ENCODE measurements around the gene GRB7.
"Not testable (repeated sequence)": the region's sequence is repeated elsewhere in the genome, so short reads cannot be mapped to it uniquely, and the experiment has no call there.

Gene GRB7

GRCh38 chr17:39737760-39738567 lies at the start of gene GRB7:
Gene GRB7, plus strand, starts transcription at chr17:39737938. Its CDS starts 4,364 bp downstream, at chr17:39742302.
- DNase-seq (ENCODE audit: insufficient read length, low spot score) (no peak), FAIRE-seq (no peak)

- FAIRE-seq: no peak
Observed at GRCh38 chr17:39688475-39688835, 49.3 kb upstream of the GRB7 start.

GRCh38 chr17:39688945-39689344 lies 48.8 kb upstream of the GRB7 start:
- DNase-seq (ENCODE audit: insufficient read length, low spot score) (no peak), FAIRE-seq (no peak)

More at GRCh38 chr17:39688475-39688835, 49.3 kb upstream of the GRB7 start:
- no peak for DNase-seq (ENCODE audit: insufficient read length, low spot score)

GRCh38 chr17:39694593-39694992 lies 43.1 kb upstream of the GRB7 start:
- FAIRE-seq: no peak

GRCh38 chr17:39695089-39695474 lies 42.7 kb upstream of the GRB7 start:
- DNase-seq (ENCODE audit: insufficient read length, low spot score): no peak
- FAIRE-seq: no peak

More at GRCh38 chr17:39694593-39694992, 43.1 kb upstream of the GRB7 start:
- DNase-seq (ENCODE audit: insufficient read length, low spot score): no peak

GRCh38 chr17:39696731-39697130 lies 41.0 kb upstream of the GRB7 start:
- FAIRE-seq: no peak
- no peak for DNase-seq (ENCODE audit: insufficient read length, low spot score)

GRCh38 chr17:39697961-39698360 lies 39.8 kb upstream of the GRB7 start:
- DNase-seq (ENCODE audit: insufficient read length, low spot score): no peak
- FAIRE-seq: no peak

GRCh38 chr17:39699157-39699817 lies 38.5 kb upstream of the GRB7 start:
- not testable (repeated sequence) for FAIRE-seq

GRCh38 chr17:39699818-39700147 lies 38.0 kb upstream of the GRB7 start, which contains the start of gene ERBB2:
Gene ERBB2, plus strand, starts transcription at chr17:39700064. Its CDS starts 175 bp downstream, at chr17:39700239.
- FAIRE-seq (no peak), DNase-seq (ENCODE audit: insufficient read length, low spot score) (no peak)

More at GRCh38 chr17:39699157-39699817, 38.5 kb upstream of the GRB7 start:
- DNase-seq (ENCODE audit: insufficient read length, low spot score): not testable (repeated sequence)

GRCh38 chr17:39700148-39700987 lies 37.4 kb upstream of the GRB7 start:
- no peak for DNase-seq (ENCODE audit: insufficient read length, low spot score)
- no peak for FAIRE-seq

- no peak for DNase-seq (ENCODE audit: insufficient read length, low spot score)
- FAIRE-seq: no peak
Observed at GRCh38 chr17:39701012-39701783, 36.5 kb upstream of the GRB7 start.

- no peak for FAIRE-seq
- no peak for DNase-seq (ENCODE audit: insufficient read length, low spot score)
Observed at GRCh38 chr17:39701784-39702422, 35.8 kb upstream of the GRB7 start.

- peak; percentile 11 for FAIRE-seq
- DNase-seq (ENCODE audit: insufficient read length, low spot score): peak; percentile 44
Observed at GRCh38 chr17:39702901-39703893, 34.5 kb upstream of the GRB7 start.

GRCh38 chr17:39703913-39704312 lies 33.8 kb upstream of the GRB7 start:
- FAIRE-seq (no peak), DNase-seq (ENCODE audit: insufficient read length, low spot score) (no peak)

- DNase-seq (ENCODE audit: insufficient read length, low spot score) (no peak), FAIRE-seq (no peak)
Observed at GRCh38 chr17:39704821-39705551, 32.8 kb upstream of the GRB7 start.

GRCh38 chr17:39705786-39706348 lies 31.9 kb upstream of the GRB7 start:
- DNase-seq (ENCODE audit: insufficient read length, low spot score) (no peak), FAIRE-seq (no peak)

GRCh38 chr17:39706383-39706782 lies 31.4 kb upstream of the GRB7 start:
- DNase-seq (ENCODE audit: insufficient read length, low spot score): no peak
- no peak for FAIRE-seq

GRCh38 chr17:39706921-39707337 lies 30.8 kb upstream of the GRB7 start:
- no peak for DNase-seq (ENCODE audit: insufficient read length, low spot score)
- no peak for FAIRE-seq
